Measurements from ENCODE around the gene STPG3. TPM values are rescaled to one million over a fixed set of nuclear protein-coding genes. Genes with fewer than 3 reads are reported as not detected.

Gene STPG3
- total and polyA plus RNA-seq, 9 of the 15 experiments (the other 6 are each of a cell fraction or from before 2014, with no cell fraction given): not detected

GRCh38 chr9:137276473-137277328, 25.6 kb downstream of the STPG3 start (continued):
- no peak for TF ChIP-seq E2F8 (IDR thresholded peaks at IDR 0.05; ENCODE audit: low read depth, partially characterized antibody)
- no peak for TF ChIP-seq UBTF (IDR thresholded peaks at IDR 0.05; ENCODE audit: borderline replicate concordance in 1 of 2, low read depth in 2 of 2, low read length in 2 of 2)
- no peak for TF ChIP-seq GABPB1 (CRISPR knock-in tag; IDR thresholded peaks at IDR 0.05)
- TF ChIP-seq KDM4B (IDR thresholded peaks at IDR 0.05; ENCODE audit: borderline replicate concordance in 2 of 2, low read depth in 1 of 2): no peak
